Hematopoietic multipotent progenitor cell treated with erythropoietin and hydrocortisone succinate and interleukin-3 and kit ligand, for 6 days (in vitro differentiated cells): Measurements from ENCODE around the gene ADGRD1.
A peak's percentile ranks its signal among the peaks of the same experiment; 100 is the strongest.

Source experiments
- DNase-seq: peaks from one replicate; pipeline ENCODE4 v3.0.0-alpha.2; 2015

The ADGRD1 gene

DNA sequence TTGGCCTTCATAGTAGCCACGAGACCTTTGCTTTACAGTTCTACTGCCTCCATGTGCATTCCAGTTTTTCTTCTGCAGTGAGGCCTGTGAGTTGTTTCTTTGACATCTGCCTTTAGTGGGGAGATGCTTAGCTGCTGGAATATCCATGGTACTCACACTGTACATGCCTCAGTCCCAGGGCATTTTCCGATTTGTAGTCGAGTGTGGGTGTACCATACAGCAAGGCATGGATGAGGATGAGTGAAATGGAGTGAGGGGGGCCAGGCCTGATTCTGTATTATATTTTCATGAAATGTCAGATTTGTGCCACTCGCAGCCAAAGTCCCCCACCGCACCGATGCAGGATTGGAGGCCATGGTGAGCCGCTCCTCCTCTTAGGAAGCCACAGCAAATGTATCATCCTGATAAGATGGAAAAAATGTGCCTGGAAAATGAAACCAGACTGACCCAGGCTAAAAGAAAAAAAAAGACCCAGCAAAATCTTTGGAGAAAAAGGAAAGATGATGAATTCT lies 173.0 kb downstream of the ADGRD1 start:
- no peak for DNase-seq

DNA sequence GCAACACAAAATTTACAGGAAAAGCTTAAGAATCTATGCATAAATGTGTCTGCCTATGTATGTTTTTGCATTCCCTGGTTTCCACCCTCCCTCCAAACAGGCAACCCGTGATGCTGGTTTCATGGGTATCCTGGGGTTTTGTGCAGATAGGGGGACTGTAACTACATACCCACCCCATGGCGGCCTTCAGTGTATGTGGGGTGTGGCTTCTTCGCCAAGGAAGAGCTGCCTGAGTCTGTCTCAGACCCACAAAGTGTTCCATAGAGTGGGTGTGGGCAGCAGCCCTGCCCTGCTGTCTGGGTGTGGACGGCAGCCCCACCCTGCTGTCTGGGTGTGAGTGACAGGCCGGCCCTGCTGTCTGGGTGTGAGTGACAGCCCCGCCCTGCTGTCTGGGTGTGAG lies 174.8 kb downstream of the ADGRD1 start:
- DNase-seq: peak; percentile 39

DNA sequence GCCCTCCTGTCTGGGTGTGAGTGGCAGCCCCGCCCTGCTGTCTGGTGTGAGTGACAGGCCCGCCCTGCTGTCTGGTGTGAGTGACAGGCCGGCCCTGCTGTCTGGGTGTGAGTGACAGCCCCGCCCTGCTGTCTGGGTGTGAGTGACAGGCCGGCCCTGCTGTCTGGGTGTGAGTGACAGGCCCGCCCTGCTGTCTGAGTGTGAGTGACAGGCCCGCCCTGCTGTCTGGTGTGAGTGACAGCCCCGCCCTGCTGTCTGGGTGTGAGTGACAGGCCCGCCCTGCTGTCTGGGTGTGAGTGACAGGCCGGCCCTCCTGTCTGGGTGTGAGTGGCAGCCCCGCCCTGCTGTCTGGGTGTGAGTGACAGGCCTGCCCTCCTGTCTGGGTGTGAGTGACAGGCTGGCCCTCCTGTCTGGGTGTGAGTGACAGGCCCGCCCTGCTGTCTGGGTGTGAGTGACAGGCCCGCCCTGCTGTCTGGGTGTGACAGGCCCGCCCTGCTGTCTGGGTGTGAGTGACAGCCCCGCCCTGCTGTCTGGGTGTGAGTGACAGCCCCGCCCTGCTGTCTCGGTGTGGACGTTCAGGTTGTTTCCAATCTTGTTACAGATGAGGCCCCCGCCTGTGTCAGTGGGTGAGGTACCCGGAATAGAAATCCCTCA lies 175.4 kb downstream of the ADGRD1 start:
- peak; percentile 7 for DNase-seq

DNA sequence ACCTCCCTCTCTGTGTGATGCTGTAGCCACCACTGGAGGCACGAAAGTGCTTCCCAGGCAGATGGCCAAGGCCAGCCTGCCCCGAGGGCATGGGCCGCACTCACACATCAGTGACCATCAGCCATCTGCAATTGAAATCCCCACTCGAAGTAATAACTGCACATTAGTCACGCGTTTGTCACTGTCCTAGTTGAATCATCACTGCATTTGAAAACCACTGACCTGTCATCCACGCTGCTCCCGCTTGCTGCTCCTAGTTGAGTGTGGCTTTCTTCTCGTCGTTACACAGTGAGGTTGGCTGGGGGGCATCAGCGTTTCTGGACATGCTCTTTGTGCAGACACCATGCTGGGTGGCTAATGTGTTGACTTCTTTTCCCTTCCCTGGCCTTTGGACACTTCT lies 176.1 kb downstream of the ADGRD1 start:
- DNase-seq: no peak

DNA sequence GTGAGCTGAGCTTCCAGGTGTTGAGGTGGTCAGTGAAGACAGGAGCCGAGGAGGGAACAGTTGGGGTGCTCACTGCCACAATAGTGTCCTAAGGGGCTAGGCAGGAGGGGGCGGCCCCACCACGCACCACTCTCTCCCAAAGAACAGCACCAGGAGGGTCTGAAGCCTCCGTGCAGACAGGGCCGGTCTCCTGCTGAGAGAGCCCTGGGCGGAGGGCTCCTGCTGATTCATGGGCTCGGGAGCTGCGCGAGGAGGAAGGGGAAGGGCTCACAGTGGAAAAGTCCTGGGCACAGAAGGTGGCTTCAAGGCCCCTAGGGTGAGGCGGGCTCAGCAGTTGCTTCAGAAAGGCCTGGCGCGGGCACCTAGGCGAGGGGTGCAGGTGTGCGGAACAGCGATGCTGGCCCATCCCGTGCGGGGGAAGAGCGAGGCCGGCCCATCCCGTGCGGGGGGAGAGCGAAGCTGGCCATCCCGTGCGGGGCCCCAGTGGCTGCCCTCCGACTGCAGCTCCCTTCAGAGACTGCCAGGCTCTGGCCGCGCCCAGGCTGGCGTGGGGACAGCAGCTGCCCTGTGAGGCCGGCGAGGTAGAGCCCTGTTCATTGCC lies 176.7 kb downstream of the ADGRD1 start:
- DNase-seq: no peak

DNA sequence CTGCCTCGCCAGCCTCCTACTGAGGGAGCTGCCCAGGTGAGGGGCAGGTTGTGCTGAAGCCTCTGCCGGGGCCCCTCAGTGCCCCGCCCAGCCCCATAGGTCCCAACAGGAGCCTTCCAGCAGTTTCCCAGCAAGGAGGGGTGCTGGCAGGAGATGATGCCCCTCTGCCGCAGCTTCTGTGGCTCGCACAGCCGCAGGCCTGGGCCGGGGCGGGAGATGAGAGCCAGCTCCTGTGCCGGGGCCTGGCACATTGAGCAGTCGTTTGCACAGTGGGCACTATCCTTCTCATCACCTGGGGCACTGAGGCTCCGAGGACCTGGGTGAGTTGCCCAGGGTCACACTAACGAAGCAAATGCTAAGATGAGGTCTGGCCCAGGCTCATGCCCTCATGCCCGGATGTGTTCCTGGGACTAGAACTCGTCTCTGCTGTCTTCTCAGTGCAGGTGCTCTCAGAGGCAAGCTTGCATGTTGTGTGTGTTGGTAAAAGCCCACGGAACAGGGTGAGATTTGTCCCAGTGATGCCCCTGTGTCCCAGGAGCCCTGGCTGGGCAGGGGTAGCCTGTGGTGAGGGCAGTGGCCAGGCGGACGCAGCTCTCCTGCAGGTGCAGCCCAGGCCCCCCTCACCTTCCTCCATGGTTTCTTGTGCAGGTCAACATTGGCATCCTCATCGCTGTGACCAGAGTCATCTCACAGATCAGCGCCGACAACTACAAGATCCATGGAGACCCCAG lies 177.5 kb downstream of the ADGRD1 start:
- DNase-seq: no peak

DNA sequence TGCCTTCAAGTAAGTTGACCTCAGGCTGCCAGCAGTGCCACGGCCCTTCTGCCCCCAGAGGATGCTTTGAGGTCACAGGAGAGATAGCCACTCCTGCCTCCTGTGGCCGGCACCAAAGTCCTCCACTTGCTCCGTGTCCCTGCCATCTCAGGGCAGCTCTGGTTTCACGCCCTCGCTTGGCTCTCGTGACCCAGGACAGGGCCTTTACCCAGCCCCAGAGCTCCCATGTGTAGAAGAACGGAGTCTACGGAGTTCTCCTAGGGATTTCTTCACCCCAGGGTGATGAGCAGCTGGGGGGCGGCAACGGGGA lies 178.1 kb downstream of the ADGRD1 start:
- no peak for DNase-seq

DNA sequence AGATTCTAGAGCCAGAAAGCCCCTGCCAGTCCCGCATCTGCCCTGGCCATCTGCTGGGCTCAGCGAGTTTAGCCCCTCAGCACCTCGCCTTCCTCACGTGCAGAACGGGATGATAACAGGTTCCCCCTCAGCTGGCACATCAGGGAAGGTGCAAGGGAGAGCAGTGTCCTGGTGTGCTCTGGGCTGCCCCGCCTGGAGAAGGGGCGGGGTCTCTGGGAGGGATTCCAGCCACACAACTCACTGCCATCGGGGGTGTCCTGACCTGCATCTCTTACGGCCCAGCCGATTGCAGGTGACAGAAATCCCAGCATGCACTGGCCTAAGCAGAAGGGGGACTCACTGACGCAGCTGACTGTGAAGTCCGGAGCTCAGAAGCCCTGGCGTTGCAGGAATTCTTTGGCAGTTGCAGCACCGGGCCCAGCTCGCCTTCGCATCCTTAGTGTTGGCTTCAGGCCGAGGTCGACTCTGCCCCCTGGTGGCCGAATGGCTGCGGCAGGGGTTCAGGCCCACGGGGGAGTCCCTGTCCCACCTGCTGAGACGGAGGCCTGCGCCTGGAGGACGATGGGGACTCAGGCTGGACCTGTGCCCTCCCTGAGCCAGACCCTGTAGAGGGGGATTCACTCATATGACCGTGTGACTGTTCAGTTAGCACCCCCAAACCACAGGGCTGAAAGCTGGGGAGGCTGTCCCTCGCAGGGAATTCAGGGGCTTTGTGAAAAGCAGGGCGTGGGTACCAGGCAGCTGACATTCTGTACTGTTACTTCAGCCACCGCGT lies 178.6 kb downstream of the ADGRD1 start:
- peak; percentile 67 for DNase-seq

DNA sequence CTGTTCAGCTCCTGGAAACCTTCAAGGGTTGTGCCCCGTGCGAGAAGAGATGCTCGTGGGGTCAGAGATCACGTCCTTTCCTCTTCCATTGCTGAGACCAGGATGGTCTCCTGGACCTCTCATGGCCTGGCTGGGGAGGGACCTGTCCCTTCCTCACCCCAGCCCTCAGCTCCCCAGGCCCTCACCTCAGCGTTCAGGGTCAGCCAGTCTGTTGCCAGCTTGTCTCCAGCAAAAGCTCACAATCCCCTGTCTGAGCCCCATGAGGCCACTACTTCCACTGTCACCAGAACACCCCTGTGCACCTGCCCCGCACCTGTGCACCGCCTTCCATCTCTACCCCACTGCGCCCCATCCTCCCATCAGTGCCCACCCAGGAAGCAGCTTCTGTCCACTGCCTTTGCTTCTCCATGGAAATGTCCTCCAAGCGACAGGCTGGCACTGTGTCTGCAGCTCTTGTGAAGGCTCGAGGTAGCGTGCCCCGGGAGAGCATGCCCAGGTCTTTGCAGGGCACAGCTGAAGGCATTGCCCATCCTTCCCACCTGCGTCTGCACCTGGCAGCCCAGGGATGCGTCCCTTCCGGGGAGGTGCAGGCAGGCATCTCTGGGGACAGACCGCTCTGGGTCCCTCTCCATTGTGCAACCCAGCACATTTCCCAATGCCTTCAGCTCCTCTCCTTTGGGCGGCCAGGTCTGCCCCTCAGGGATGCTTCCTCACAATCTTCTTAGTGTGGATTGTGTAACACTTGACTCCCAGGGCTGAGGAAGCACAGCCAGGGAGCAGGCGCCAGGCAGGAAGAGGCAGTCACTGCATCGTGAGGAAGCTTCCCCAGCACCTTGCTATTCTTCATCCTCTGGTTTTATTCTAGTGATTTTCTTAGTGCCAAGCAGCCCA lies 179.6 kb downstream of the ADGRD1 start:
- no peak for DNase-seq

DNA sequence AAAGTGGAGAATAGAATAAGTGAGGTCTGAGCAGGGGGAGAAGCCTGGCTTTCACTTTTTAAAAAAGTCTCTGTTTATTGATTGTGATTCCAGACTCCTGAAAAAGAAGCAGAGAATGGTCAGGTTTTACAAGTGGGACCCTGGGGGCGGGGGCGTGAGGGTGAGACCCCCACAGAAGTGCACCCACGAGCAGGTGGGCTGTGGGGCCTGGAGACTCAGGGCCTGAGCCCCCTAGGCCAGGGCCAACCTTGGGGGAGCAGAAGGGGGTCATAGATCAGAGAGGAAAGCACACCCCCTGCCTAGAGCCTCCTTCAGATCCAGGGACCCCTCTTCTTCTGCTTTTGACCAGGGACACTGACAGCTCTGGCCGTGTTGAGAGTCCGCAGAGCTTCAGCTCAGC lies 180.3 kb downstream of the ADGRD1 start:
- DNase-seq: no peak

DNA sequence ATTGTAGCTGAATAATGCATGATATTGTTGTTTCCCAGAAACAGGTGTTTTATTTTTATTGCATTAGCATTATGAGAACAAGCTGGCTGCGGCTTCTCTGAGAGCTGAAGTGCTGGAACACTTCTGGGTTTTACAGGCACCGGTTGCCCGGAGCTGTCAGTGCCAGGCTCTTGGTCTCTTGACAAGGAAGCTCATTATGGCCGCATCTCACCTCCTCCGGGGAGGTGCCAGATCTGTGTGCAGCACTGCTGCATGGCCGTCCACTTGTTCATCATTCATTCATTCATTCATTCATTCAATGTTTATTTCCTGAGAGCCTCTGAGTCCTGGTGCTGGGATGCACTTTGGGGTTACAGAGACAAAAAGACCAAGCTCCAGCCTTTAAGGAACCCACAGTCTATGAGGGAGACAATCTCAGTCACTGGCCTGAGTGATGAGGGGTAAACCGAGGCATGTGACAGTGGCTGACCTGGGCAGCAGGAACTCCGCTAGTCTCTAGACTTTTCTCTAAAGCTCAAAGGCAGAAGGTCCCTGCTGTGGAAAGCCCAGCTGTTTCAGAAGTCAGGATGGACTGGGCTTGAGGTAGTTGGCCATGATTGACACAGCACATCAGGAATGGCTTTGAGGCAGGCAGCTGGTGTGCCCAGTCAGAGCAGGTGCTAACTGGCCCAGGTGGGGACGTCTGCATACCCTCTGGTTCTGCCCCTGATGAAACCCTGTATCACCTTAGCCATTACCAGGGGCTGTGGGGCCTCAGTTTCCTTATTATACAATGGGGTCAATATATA lies 181.0 kb downstream of the ADGRD1 start:
- no peak for DNase-seq

DNA sequence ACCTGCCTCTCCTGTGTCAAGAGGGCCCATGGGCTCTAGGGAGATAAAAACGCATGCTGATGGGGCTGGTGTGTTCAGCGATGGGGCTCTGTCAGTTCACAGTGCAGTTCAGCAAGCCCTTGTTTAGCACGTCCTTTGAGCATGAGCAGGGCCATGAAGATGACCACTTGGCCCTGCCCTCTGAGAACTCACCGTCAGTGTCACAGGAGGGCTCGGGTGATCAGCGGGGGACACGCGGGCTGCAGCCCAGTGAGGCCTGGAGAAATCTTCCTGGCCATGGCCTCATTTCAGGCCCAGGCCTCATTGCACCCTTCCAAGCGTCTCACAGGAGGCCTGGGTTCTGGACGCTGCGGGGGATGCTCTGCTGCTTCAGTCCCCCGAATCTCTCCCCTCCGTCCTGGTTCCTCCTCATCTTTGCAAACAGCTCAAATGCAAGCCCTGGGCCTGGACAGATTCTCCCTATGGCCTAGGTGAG lies 181.6 kb downstream of the ADGRD1 start:
- DNase-seq: no peak

DNA sequence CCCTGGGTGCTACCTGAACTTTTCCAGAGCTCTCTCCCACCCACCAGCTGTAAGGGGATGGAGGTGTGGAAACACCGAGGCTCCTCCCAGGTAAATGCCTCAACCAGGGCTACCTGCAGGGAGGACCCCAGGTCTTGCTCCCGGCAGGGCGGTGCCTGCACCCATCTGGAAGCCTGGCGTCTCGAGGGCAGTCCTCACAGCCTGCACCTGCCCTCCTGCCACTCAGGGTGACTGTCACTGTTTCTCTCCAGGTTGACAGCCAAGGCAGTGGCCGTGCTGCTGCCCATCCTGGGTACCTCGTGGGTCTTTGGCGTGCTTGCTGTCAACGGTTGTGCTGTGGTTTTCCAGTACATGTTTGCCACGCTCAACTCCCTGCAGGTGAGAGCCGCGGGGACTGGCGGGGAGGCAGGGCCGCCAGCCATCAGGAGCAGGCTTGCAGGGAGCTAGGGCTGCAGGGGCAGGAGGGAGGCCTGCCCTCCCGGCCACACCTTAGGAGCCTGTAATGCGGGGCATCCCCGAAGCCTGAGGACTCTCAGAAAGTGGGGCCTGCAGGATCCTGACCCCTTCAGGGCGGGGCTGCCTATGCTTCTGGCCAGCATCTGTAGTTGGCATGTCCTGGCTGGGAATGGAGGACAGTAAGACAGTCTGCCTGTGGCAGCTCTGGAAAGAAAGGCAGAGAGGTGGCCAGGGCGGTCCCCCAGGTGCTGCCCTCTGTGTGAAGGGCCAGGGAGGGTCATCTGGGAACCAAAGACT lies 182.3 kb downstream of the ADGRD1 start:
- no peak for DNase-seq

DNA sequence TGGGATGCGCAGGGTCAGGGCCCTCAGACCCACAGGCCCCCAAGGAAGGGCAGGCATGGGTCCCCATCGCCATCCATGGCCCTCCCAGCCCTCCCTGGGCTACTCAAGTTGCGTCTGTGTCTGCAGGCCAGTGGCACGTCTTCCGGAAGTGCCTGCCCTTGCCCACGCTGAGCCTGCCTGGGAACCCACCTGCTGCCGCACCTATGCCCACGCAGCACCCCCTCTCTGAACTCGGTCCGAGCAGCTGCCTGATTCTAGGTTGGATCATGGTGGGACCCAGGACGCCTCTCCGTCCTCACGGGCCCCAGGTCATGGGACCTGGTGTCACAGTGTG lies 182.8 kb downstream of the ADGRD1 start:
- DNase-seq: no peak

DNA sequence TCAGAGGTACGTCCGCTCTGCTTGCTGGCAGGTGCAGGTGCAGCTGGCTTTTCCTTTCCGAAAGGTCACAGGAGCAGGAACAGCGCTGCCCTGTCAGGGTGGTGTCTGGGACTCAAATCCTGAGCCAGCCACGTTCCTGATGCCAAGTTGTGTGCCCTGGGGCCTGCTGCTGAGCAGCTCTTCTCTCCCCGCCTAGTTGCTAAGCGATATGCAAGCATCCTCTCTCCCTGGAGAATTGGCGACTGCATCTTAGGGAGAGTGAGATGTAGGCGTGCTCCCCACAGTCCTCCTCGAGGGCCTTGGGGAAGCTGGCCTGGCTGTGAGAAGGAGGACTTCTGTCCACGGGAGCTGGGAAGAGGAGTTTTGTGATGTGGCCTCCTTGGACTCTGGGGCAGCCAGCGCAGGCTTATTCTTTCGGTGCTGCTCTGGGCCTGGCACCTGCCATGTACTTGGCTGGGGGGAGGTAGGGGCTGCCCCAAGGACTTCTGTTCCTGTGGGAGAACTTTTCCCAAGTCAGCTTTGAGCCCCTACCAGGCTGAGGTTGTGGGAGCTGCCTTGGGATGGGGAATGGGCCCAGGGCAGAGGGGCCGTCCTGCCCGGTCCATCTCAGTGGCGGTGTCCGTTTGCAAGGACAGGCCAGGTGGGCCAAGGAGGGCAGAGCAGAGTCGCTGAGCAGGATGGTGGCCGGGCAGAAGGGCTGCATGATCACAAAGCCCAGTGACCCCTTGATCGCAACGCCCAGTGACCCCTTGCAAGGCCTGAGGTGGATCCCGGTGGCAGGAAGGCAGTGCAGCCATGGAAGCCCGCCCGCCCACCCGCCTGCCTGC lies 183.5 kb downstream of the ADGRD1 start:
- DNase-seq: no peak

DNA sequence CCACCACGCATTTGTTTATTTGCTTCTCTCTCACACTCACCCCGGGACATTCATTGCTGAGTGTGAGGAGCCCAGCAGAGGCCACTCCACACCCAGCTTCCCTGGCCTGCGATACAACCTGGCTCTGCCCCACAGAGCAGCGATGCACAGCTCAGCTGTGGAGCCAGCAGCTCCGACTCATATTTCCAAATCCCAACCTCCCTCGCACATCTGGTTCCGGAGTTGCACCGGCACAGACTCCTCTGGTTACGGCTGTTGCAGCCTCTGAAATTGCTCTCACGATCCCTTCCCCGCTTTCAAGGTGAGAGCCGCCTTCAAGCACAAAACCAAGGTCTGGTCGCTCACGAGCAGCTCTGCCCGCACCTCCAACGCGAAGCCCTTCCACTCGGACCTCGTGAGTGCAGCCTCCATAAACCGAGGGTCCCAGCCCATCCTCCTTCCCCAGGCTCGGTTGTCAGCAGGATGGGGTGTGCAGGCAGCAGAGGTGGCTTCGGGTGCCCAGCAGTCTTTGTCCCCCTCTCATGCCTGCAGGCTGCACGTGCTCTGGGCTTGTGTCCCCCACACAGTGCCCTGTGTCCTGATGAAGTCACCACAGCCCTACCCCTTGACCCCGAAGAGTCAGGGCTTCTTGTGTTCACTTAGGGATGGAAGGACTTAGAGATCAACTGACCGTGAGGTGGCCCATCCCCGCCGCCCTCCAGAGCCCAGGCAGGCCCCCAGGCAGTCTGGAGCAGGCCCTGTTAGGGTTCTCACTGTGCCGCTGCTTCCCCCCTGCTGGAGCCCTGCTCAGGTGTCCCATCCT lies 184.3 kb downstream of the ADGRD1 start:
- peak; percentile 18 for DNase-seq

DNA sequence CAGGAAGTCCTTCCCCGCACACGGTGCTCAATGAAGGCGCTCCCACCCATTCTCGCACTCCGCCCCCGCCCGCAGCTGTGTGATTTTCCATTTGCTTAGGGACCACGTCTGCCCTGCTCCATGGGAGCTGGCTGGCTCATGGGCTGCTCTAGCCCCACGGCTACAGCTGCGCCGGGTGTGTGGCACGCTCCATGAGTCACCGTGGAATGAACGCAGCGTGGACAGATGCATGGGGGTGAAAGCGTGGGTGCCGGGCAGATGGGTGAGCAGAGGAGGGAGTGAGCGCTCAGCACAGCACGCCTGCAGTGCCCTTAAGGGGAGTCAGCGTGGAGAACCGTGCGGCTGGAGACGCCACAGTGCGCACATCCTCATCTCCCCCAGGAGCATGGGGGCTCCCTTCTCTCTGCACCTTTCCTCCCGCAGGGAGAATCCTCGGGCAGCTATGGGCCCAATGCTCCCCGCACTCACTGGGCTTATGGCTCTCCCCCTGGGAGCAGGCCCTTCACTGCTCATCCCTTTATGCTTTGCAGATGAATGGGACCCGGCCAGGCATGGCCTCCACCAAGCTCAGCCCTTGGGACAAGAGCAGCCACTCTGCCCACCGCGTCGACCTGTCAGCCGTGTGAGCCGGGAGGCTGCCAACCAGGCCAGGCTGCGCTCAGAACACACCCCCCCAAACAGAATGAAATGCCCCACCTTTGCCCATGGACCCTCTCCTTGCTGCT lies 185.1 kb downstream of the ADGRD1 start:
- DNase-seq: no peak

DNA sequence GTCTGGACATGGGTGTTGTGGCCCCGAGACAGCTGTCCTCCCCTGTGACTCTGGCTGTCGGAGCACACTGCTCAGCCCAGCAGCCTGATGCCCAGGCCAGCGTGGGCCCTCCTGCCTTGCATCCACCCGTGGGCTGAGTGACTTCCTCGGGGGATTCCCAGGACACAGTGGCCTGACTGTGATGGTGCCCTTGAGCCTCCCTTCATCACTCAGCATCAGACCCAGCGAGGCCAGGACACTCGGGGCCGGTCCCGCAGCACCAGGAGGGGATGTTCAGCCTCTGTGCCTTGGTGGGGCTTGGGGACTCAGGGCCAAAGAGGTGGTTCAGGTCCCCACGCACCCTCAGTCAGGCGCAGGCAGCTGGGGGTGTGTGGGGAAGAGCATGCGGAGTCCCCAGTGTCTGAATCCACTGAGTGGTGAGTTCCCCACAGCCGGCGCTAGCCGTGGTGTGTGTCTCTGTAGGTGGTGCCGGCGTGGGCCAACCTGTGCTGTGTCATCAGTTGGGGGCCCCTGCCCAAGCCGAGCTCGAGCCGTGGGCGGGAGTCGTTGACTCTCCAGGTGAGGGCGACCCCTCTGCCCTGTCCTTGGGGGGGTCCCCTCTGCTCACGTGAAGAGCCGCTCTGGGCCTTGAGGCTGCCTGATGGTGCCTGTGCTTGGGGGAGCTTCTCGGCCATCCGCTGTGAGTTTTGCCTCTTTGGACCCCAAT lies 185.8 kb downstream of the ADGRD1 start:
- no peak for DNase-seq
